ENCODE data around the gene CCDC171. TPM values are rescaled to one million over a fixed set of nuclear protein-coding genes. Genes with fewer than 3 reads are reported as not detected.
A peak's percentile ranks its signal among the peaks of the same experiment; 100 is the strongest.

The CCDC171 gene
- total and polyA plus RNA-seq, 10 of the 15 experiments (the other 5 are each of a cell fraction or from before 2014, with no cell fraction given), result 1.00 to 7.2 (median 2.8) TPM

- TF ChIP-seq IRF3 (IDR thresholded peaks at IDR 0.05) (no peak), SMAD1 (IDR thresholded peaks at IDR 0.05; ENCODE audit: low read depth, partially characterized antibody) (no peak), SPI1 (IDR thresholded peaks at IDR 0.05; ENCODE audit: borderline replicate concordance, insufficient read depth, low read depth, low read length) (peak; percentile 55; the same call in 1 of the 2 replicates), NFXL1 (IDR thresholded peaks at IDR 0.05; ENCODE audit: borderline replicate concordance) (no peak), EZH2 (IDR thresholded peaks at IDR 0.05; ENCODE audit: borderline replicate concordance, control insufficient read depth, low read depth, low read length) (no peak), ZSCAN29 (IDR thresholded peaks at IDR 0.05) (no peak), RFX5 (IDR thresholded peaks at IDR 0.05; ENCODE audit: low read depth, low read length) (no peak), PKNOX1 (IDR thresholded peaks at IDR 0.05) (0 out of 2 replicates have a peak, but pooled peaks have one; percentile 20), CREM (IDR thresholded peaks at IDR 0.05; ENCODE audit: low read depth) (peak; percentile 40; the same call in 1 of the 2 replicates), CREB1 (IDR thresholded peaks at IDR 0.05; ENCODE audit: low read depth) (peak; percentile 75), SIX5 (IDR thresholded peaks at IDR 0.05; ENCODE audit: low read depth, low read length, severe bottlenecking) (no peak), PAX5 (IDR thresholded peaks at IDR 0.05; ENCODE audit: borderline replicate concordance, low read depth, low read length) (no peak), ATF7 (IDR thresholded peaks at IDR 0.05; ENCODE audit: low read depth) (peak; percentile 35; the same call in 1 of the 2 replicates), CBX5 (IDR thresholded peaks at IDR 0.05; ENCODE audit: low read depth) (no peak), ZNF207 (IDR thresholded peaks at IDR 0.05; ENCODE audit: borderline replicate concordance) (no peak), SUPT20H (IDR thresholded peaks at IDR 0.05; ENCODE audit: borderline replicate concordance, control insufficient read depth, low read depth, low read length) (no peak), MYB (IDR thresholded peaks at IDR 0.05; ENCODE audit: borderline replicate concordance, low read depth, low read length) (no peak), NR2F1 (conservative IDR thresholded peaks at IDR 0.05) (no peak), WRNIP1 (IDR thresholded peaks at IDR 0.05; ENCODE audit: borderline replicate concordance, low read depth, low read length) (no peak)
These were observed 60.1 kb downstream of the CCDC171 start (continued) for GRCh38 chr9:15612962-15613361.

Measured in GM12878 (cell line).